Measurements from ENCODE around the gene KBTBD12.

- TF ChIP-seq GATA2 (IDR thresholded peaks at IDR 0.05; ENCODE audit: insufficient read depth, insufficient read length, low read depth, low read length) (no peak), CTCF (IDR thresholded peaks at IDR 0.05; ENCODE audit: extremely low read depth in 1 of 2, insufficient read depth in 1 of 2, low read depth in 1 of 2, low read length in 2 of 2) (no peak)
Measured at GRCh38 chr3:128014548-128014947, 99.5 kb downstream of the KBTBD12 start.
